IMR-90 (cell line): Measurements from ENCODE around the gene C3orf85. TPM values are rescaled to one million over a fixed set of nuclear protein-coding genes. Genes with fewer than 3 reads are reported as not detected.

ENCODE experiments used
- ATAC-seq: fragments of 200-7000 bp; cut with Tn5 transposase; 2 replicates; pipeline ENCODE4 v1.9.1; 2020; ENCODE audit warnings: low read depth, mild to moderate bottlenecking, moderate library complexity
- BruUV-seq: library from RNA; stranded (reverse); fragments of 400-500 nt; replicated peaks from 2 replicates; lab custom pipeline; 2021; lab: Mats Ljungman, UMichigan
- CTCF ChIA-PET: fragments of 300-600 bp; formaldehyde crosslinking; extraction: SDS; loops from one replicate; lab custom pipeline; 2021; ENCODE audit warnings: antibody characterized with exemption; lab: Yijun Ruan, JAX
- POLR2A ChIA-PET: fragments of 300-600 bp; sonication (Branson Sonifier 250); formaldehyde crosslinking; loops from one replicate; lab custom pipeline; 2022; ENCODE audit warnings: antibody characterized with exemption; ENCODE audit not compliant: unreplicated experiment; lab: Charles Lee
- DNase-seq: peaks from one replicate; pipeline ENCODE4 v3.0.0; 2013
- H2AFZ ChIP-seq: replicated peaks from 2 replicates; pipeline ENCODE3; 2013; ENCODE audit warnings: low read length, mild to moderate bottlenecking; ENCODE audit not compliant: poor library complexity
- H2AK5ac ChIP-seq: 2 replicates; pipeline ENCODE4 v1.6.1; 2013; ENCODE audit warnings: low read depth, low read length, inconsistent platforms
- H2AK9ac ChIP-seq: replicated peaks from 2 replicates; pipeline ENCODE3; 2013; ENCODE audit warnings: mild to moderate bottlenecking, low read depth, low read length, moderate library complexity; ENCODE audit not compliant: poor library complexity
- H2BK120ac ChIP-seq: 2 replicates; pipeline ENCODE4 v1.6.1; 2013; ENCODE audit warnings: low read depth, low read length, inconsistent platforms
- H2BK15ac ChIP-seq: 3 replicates; pipeline ENCODE4 v1.6.1; 2013; ENCODE audit warnings: low read depth, low read length, inconsistent platforms
- H2BK20ac ChIP-seq: 2 replicates; pipeline ENCODE4 v1.6.1; 2013; ENCODE audit warnings: low read depth, mild to moderate bottlenecking, inconsistent platforms, low read length, moderate library complexity
- H2BK5ac ChIP-seq: 2 replicates; pipeline ENCODE4 v1.6.1; 2013; ENCODE audit warnings: mild to moderate bottlenecking, low read depth, low read length, inconsistent platforms; ENCODE audit not compliant: poor library complexity, severe bottlenecking
- H3K14ac ChIP-seq: replicated peaks from 2 replicates; pipeline ENCODE4 v1.6.1; 2013; ENCODE audit warnings: low read depth, low read length, inconsistent platforms
- H3K18ac ChIP-seq: 2 replicates; pipeline ENCODE4 v1.6.1; 2013; ENCODE audit warnings: low read depth, low read length, control low read depth
- H3K23ac ChIP-seq: 2 replicates; pipeline ENCODE4 v1.6.1; 2013; ENCODE audit warnings: low read depth, low read length, inconsistent platforms
- H3K27ac ChIP-seq: 2 replicates; pipeline ENCODE4 v1.5.1; 2013; ENCODE audit warnings: mild to moderate bottlenecking, control low read depth, low read length; ENCODE audit not compliant: insufficient read depth
- H3K27me3 ChIP-seq: 2 replicates; pipeline ENCODE4 v1.6.1; 2013; ENCODE audit warnings: low read length; ENCODE audit not compliant: control insufficient read depth, insufficient read depth
- H3K36me3 ChIP-seq: 2 replicates; pipeline ENCODE4 v1.6.1; 2013; ENCODE audit warnings: low read length, mixed read lengths; ENCODE audit not compliant: control insufficient read depth, insufficient read depth
- H3K4ac ChIP-seq: 2 replicates; pipeline ENCODE4 v1.6.1; 2013; ENCODE audit warnings: low read depth, low read length, inconsistent platforms
- H3K4me1 ChIP-seq: 2 replicates; pipeline ENCODE4 v1.6.1; 2013; ENCODE audit warnings: low read length, mixed read lengths; ENCODE audit not compliant: control insufficient read depth, insufficient read depth
- H3K4me2 ChIP-seq: 2 replicates; pipeline ENCODE4 v1.6.1; 2013; ENCODE audit warnings: low read depth, mild to moderate bottlenecking, control low read depth, low read length, moderate library complexity
- H3K4me3 ChIP-seq: 2 replicates; pipeline ENCODE4 v1.5.1; 2013; ENCODE audit warnings: low read depth, mild to moderate bottlenecking, control low read depth, low read length, moderate library complexity; ENCODE audit not compliant: insufficient read depth
- H3K56ac ChIP-seq: 2 replicates; pipeline ENCODE4 v1.6.1; 2013; ENCODE audit warnings: low read length, inconsistent platforms; ENCODE audit not compliant: insufficient read depth; ENCODE audit errors: extremely low read depth
- H3K79me1 ChIP-seq, 2 experiments: 2 replicates each; pipeline ENCODE4 v1.6.1; 2013; ENCODE audit warnings: low read length in 2 of 2, inconsistent platforms in 1 of 2, low read depth in 1 of 2
- H3K9ac ChIP-seq: 2 replicates; pipeline ENCODE4 v1.6.1; 2013; ENCODE audit warnings: low read depth, low read length, control low read depth
- H3K9me1 ChIP-seq: 2 replicates; pipeline ENCODE4 v1.6.1; 2013; ENCODE audit warnings: low read length, inconsistent platforms; ENCODE audit not compliant: insufficient read depth
- H3K9me3 ChIP-seq: 2 replicates; pipeline ENCODE4 v1.6.1; 2013; ENCODE audit warnings: low read length; ENCODE audit not compliant: control insufficient read depth, insufficient read depth
- H4K20me1 ChIP-seq: 2 replicates; pipeline ENCODE4 v1.6.1; 2013; ENCODE audit warnings: low read length, inconsistent platforms; ENCODE audit not compliant: insufficient read depth
- H4K5ac ChIP-seq: 2 replicates; pipeline ENCODE4 v1.6.1; 2013; ENCODE audit warnings: mild to moderate bottlenecking, low read depth, low read length, control low read depth
- H4K8ac ChIP-seq, 2 experiments: 2 replicates each; pipeline ENCODE4 v1.6.1; 2013; ENCODE audit warnings: low read depth in 2 of 2, low read length in 2 of 2, control low read depth in 1 of 2, inconsistent platforms in 1 of 2
- H4K91ac ChIP-seq: 2 replicates; pipeline ENCODE4 v1.6.1; 2013; ENCODE audit warnings: low read depth, low read length, inconsistent platforms; ENCODE audit not compliant: insufficient read depth
- CHD1 ChIP-seq: IDR thresholded peaks from 2 replicates; pipeline ENCODE4 v1.6.1; 2012; ENCODE audit warnings: low read depth, low read length, improper control_type of control experiment
- FOS ChIP-seq: fragments of 150-350 bp; IDR thresholded peaks from 2 replicates; pipeline ENCODE4 v1.6.1; 2016; ENCODE audit warnings: low read depth, low read length
- MAFK ChIP-seq: IDR thresholded peaks from 2 replicates; pipeline ENCODE4 v1.6.1; 2012; ENCODE audit warnings: low read depth, low read length, improper control_type of control experiment
- MXI1 ChIP-seq: IDR thresholded peaks from 2 replicates; pipeline ENCODE4 v1.6.1; 2012; ENCODE audit warnings: low read depth, mild to moderate bottlenecking, low read length, moderate library complexity, borderline replicate concordance
- NFE2L2 ChIP-seq: fragments of 150-350 bp; IDR thresholded peaks from 2 replicates; pipeline ENCODE4 v1.6.1; 2016; ENCODE audit warnings: low read depth, mild to moderate bottlenecking, low read length
- SMC3 ChIP-seq: fragments of 150-350 bp; IDR thresholded peaks from 2 replicates; pipeline ENCODE4 v1.6.1; 2016; ENCODE audit warnings: low read depth, mild to moderate bottlenecking, antibody characterized with exemption, low read length, moderate library complexity
- dilution Hi-C: fragments of 300-500 bp; cut with HindIII; formaldehyde crosslinking; loops from one replicate; pipeline ENCODE4 v1.14.3; 2018; ENCODE audit warnings: low sequenced_read_pairs; ENCODE audit not compliant: unreplicated experiment
- in situ Hi-C: fragments of 300-500 bp; cut with MboI; formaldehyde crosslinking; loops from 3 replicates; pipeline ENCODE4 v1.14.3; 2019; ENCODE audit warnings: low sequenced_read_pairs, inconsistent platforms, mixed read lengths
- intact Hi-C: fragments of 100-400 bp; cut with micrococcal nuclease; formaldehyde crosslinking; loops from 2 replicates; pipeline ENCODE4 v1.10.0; 2022
- polyA plus RNA-seq, 3 experiments: library from polyadenylated mRNA; depleted of rRNA; stranded (reverse); fragments of >200 nt; gene quantifications; 2 replicates each; pipeline ENCODE4 v1.2.3, GENCODE V29; 2012; ENCODE audit warnings: low replicate concordance in 1 of 3
- total RNA-seq: library from RNA; depleted of rRNA; stranded (reverse); fragments of >200 nt; gene quantifications from 2 replicates; pipeline ENCODE4 v1.2.3, GENCODE V29; 2012

Gene C3orf85
- total and polyA plus RNA-seq, 2 of the 4 experiments (the other 2 are of a cell fraction) = not detected

- Histone ChIP-seq H3K4me3 (no peak overlapping the region), H3K27ac (no peak overlapping the region), H4K91ac (no peak overlapping the region), H3K9ac (no peak overlapping the region), H3K79me1 (no peaks in the 10 kb centered on the region), H4K5ac (no peak overlapping the region), H2AK5ac (no peak overlapping the region), H2BK15ac (no peak overlapping the region), H3K4ac (no peak overlapping the region), H3K4me1 (no peaks in the 10 kb centered on the region), H3K4me2 (no peak overlapping the region), H3K36me3 (no peaks in the 10 kb centered on the region), H2BK20ac (no peak overlapping the region), H2BK120ac (no peak overlapping the region), H3K23ac (no peak overlapping the region), H3K27me3 (no peaks in the 10 kb centered on the region), H3K9me1 (no peaks in the 10 kb centered on the region), H3K14ac (no peak overlapping the region), H3K56ac (no peak overlapping the region), H2AFZ (no peak overlapping the region), H2AK9ac (no peak overlapping the region), H2BK5ac (no peak overlapping the region), H3K9me3 (peaks cover 9% of the 10 kb centered on the region), H4K20me1 (no peaks in the 10 kb centered on the region), H3K18ac (no peak overlapping the region), H4K8ac (no peak overlapping the region)
- TF ChIP-seq FOS (no peak), SMC3 (no peak), NFE2L2 (no peak), MAFK (no peak), CHD1 (no peak), MXI1 (no peak)
- ATAC-seq (no peak), DNase-seq (no peak)
- intact Hi-C loops = no loop called here
- ChIA-PET CTCF (no interaction called here), POLR2A (no interaction called here)
- in situ Hi-C loops = no loop called here
- no TSS peak for BruUV-seq
- dilution Hi-C loops = no loop called here
These were observed 48.2 kb downstream of the C3orf85 start for GRCh38 chr3:109184726-109185125.
